ENCODE results near the gene SLC19A1.
"Not testable (repeated sequence)": the region's sequence is repeated elsewhere in the genome, so short reads cannot be mapped to it uniquely, and the experiment has no call there.

Gene SLC19A1

DNA sequence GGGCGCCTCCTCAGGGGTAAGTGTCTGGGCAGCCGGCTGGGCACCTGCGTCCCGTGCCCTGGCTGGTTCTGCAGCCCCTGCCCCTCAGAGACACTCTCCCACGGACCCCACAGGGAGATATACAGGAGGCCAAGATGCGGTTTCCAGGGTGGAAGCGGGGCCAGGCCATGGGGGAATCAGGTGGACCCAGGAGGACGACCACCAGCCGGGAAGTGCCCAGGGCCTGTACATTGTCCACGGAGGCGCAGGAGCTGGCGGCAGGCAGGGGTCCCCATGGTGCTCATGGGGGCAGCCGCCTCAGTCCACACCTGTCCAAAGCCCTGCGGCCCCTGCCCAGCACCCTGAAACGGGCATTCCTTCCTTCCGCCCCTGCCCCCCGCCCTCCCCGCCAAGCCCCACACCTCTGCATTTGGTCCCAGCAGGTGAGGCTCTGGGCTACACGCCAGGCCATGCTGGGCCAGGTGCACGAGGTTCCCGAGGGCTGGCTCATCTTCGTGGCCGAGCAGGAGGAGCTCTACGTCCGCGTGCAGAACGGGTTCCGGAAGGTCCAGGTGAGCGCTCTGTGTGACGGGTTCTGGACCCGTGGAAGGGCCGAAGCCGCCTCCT lies 36.7 kb downstream of the SLC19A1 start:
- no peak for DNase-seq (ENCODE audit: low read depth)

DNA sequence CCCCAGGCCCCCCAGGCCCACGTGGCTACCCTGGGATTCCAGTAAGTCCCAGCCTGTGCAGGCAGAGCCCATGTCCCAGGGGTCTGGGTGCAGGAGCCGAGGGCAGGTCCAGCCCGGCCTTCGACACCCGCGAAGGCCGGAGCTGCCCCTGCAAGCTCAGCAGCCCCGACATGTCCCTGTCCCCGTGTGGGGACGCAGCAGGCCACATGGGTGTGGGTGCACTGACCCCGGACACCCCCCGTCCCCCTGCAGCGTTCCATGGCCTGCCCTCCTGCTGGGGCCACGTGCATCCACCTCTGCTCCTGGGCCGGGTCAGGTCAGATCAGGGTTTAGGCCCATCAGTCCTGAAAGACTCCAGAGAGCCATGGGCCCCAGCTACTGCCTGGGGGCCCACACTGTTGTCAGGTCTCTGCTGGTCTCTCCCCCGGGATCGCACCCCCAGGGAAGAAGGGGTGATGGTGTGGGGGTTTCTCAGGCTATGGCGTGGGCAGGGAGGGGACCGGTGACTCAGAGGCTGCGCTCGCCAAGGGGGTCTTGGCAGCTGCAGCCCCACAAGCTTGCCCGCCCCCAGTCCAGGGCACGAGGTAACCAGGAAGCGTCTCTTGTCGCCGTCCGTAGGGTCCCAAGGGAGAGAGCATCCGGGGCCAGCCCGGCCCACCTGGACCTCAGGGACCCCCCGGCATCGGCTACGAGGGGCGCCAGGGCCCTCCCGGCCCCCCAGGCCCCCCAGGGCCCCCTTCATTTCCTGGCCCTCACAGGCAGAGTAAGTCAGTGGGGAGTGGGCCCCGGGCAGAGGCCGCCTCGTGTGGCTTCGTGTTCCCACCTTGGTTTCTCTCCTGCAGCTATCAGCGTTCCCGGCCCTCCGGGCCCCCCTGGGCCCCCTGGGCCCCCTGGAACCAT lies 37.5 kb downstream of the SLC19A1 start:
- no peak for DNase-seq (ENCODE audit: low read depth)

DNA sequence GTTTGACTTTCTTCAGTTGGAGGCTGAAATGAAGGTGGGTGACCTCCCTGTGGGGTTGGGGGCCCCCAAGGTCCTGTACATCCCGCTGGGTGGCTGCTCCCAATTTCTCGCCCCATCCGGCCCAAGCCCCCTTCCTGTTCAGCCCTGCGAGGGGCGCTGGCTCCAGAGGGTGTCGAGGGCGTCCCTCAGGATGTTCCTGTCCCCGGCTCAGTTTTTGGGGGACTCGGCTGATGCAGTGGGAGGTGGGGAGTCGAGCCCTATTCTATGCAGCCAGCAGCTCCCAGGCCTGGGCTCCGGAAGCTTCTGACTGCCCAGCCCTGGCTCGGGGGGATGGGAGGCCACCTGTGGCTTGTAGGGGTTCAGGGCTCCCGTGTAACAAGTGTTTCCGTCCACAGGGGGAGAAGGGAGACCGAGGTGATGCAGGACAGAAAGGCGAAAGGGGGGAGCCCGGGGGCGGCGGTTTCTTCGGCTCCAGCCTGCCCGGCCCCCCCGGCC lies 38.2 kb downstream of the SLC19A1 start:
- DNase-seq (ENCODE audit: low read depth), result no peak

DNA sequence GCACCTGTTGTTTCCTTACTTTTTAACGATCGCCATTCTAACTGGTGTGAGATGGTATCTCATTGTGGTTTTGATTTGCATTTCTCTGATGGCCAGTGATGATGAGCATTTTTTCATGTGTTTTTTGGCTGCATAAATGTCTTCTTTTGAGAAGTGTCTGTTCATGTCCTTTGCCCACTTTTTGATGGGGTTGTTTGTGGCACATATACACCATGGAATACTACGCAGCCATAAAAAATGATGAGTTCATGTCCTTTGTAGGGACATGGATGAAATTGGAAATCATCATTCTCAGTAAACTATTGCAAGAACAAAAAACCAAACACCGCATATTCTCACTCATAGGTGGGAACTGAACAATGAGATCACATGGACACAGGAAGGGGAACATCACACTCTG lies 39.0 kb downstream of the SLC19A1 start:
- not testable (repeated sequence) for DNase-seq (ENCODE audit: low read depth)

DNA sequence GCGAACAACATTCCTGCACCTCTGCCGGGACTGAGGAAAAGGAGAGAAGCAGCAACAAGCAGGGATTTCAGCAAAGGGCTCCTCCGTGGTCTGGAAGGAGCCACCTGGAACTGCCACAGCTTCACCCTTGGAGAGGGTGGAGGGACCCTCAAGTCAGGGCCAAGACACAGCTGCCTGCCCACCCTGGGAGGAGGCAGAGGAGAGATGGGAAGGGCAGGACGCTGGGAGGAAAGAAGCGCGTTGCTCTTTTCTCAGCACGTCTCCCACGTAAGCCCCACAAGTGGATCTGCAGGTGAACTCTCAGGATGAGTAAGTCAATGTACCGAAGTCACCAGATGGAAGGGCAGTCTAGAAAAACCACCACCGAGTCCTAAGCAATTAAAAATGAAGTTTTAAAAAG lies 39.6 kb downstream of the SLC19A1 start:
- DNase-seq (ENCODE audit: low read depth), result no peak

DNA sequence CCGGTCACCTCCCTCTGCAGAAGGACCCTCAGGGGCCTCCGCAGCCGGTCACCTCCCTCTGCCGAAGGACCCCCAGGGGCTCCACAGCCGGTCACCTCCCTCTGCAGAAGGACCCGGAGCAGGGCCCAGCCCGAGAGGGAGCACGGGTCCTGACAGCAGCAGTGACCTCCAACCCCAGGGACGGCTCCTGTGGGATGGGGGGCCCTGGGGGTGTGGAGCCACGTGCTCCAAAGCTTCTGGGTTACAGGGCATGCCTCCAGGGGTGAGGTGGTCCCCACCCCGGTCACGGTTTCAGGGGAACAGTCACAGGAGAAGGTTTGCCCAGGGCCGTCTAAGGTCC lies 40.3 kb downstream of the SLC19A1 start:
- DNase-seq (ENCODE audit: low read depth), result no peak

DNA sequence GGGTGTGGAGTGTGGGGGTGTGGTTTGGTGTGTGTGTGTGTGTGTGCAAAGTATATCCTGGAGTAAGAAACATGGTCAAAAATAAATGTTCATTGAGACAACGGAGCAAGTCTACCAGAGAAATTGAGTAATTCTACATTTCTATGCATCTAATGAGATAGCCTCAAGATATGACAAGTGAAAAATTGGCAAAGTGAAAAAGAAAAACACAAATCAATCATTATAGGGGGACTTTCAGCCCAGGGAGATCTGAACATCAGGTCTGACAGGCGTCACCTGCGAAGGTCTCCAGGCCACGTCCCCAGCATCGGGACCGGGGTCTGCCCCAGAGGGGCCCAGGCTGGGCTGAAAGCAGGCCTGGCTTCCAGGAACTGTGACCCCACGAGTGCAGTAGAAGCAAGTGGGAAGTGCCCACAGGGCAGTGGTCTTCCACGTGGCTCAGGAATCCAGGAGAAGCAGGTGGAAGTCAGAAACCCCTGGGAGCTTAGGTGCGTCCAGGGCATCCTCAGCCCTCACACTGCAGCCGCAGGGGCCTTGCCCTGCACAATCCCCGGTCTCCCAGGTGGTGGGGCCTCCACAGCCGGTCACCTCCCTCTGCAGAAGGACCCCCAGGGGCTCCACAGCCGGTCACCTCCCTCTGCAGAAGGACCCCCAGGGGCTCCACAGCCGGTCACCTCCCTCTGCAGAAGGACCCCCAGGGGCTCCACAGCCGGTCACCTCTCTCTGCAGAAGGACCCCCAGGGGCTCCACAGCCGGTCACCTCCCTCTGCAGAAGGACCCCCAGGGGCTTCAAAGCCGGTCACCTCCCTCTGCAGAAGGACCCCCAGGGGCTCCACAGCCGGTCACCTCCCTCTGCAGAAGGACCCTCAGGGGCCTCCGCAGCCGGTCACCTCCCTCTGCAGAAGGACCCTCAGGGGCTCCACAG lies 40.9 kb downstream of the SLC19A1 start:
- DNase-seq (ENCODE audit: low read depth), result not testable (repeated sequence)

DNA sequence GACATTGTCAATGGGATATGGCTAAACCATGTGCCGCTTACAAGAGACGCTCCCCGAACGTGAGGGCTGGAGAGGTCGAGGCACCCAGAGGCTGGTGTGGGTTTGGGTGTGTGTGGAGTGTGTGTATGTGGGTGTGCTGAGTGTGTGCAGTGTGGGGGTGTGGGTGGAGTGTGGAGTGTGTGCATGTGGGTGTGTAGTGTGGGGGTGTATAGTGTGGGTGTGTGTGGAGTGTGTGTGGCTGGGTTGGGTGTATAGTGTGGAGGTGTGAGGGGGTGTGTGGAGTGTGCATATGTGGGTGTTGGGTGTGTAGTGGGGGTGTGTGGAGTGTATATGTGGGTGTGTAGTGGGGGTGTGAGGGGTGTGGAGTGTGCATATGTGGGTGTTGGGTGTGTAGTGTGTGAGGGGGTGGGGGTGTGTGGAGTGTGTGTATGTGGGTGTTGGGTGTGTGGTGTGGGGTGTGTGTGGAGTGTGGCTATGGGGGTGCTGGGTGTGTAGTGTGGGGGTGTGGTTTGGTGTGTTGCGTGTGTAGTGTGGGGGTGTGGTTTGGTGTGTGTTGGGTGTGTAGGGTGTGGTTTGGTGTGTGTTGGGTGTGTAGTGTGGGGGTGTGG lies 42.2 kb downstream of the SLC19A1 start:
- DNase-seq (ENCODE audit: low read depth), result no peak

DNA sequence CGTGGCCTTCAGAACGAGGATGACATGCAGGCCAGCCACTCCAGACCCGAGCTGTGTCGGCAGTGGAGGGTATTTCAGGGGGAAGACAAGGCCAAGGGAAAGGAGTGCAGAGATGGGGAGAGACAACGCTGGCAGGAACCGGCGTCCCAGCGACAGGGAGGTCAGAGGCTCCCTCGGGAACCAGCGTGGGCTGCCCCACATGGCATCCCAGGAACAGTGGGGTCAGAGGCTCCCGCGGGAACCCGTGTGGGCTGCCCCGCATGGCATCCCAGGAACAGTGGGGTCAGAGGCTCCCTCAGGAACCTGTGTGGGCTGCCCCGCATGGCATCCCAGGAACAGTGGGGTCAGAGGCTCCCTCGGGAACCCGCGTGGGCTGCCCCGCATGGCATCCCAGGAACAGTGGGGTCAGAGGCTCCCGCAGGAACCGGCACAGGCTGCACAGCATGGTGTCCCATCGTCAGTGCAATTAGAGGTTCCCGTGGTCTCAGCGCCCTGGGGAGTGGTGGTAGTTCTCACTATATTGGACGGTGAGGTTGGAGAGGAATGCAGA lies 43.0 kb downstream of the SLC19A1 start:
- no peak for DNase-seq (ENCODE audit: low read depth)

DNA sequence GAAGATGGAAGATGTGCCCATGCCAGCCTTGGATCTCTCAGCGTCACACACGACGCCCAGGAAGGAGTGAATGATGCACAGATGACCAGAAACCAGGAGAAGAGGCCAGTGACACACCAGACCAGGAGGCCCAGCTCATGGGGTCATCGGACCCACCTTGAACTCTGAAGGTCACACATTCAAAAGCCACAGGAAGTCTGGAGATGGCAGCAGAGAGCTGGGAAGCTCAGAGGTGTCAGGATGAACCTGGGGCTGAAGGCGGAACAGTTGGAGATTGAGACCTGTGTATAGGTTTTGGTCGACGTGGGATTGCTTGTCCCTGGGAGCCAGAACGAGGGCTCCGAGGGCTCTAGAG lies 43.6 kb downstream of the SLC19A1 start:
- no peak for DNase-seq (ENCODE audit: low read depth)

DNA sequence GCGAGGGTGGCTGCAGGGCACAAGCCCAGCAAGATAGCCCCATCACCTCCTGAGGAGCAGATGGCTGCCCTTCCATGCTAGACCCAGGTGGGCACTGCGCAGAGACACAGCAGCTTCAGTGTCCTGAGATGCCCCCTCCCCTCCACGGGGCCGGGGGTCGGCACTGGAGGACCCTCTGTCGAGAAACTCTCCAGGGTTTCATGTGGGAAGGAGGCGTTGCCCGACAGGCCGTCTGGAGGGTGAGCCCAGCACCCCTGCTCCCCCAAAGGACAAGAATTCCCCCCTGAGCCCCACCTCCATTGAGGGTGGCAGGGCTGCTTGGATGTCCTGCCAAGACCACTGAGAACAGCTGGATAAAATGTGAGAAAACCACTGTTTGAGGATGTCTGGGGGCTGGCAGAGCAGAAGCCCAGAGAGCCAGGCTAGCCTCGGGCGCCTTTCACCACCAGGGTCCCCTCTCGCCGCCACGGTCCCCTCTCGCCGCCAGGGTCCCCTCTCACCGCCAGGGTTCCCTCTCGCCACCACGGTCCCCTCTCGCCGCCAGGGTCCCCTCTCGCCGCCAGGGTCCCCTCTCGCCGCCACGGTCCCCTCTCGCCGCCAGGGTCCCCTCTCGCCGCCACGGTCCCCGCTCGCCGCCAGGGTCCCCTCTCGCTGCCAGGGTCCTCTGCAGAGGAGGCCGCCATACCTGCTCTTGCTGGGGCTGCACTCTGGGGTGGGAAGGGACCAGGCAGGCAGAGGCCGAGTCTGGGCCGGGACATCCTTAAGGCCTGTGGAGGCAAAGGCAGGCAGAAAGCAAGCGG lies 44.2 kb downstream of the SLC19A1 start:
- DNase-seq (ENCODE audit: low read depth), result no peak

DNA sequence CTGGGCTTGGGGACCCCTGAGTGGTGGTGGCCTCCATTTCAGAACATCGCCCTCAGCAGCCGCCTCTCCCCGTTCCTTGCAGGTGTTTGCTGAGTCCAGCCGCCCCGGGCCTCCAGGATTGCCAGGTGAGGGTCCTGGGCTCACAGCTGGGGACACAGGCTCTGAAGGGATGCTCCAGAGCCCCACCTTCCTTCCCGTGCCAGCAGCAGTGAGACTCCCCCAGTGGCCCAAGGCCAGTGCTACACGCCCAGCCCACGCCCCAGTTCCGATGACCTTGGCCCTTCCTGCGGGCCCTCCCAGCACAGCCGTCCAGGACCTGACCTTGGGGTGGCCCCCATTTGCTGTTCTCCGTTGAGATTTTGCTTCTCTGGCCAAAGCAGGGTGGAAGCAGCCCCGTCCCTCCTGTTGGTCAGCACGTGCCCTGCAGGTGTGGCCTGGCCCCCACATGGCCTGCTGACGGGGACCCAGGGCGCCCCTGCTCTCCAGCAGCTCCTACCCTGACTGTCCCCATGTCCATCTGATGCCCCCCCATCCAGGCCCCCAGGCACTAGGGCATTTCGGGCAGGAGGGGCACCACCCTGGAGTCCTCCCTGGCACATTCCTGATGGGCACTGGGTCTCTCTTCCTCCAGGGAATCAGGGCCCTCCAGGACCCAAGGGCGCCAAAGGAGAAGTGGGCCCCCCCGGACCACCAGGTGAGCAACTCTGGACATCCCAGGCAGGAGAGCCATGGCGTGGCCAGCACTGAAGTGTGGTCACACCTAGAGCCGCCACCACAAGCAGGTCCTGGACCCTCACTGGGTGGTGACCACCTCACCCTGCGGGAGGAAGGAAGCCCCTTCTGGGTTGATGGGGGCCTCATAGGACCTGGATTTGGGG lies 45.0 kb downstream of the SLC19A1 start:
- DNase-seq (ENCODE audit: low read depth), result no peak

DNA sequence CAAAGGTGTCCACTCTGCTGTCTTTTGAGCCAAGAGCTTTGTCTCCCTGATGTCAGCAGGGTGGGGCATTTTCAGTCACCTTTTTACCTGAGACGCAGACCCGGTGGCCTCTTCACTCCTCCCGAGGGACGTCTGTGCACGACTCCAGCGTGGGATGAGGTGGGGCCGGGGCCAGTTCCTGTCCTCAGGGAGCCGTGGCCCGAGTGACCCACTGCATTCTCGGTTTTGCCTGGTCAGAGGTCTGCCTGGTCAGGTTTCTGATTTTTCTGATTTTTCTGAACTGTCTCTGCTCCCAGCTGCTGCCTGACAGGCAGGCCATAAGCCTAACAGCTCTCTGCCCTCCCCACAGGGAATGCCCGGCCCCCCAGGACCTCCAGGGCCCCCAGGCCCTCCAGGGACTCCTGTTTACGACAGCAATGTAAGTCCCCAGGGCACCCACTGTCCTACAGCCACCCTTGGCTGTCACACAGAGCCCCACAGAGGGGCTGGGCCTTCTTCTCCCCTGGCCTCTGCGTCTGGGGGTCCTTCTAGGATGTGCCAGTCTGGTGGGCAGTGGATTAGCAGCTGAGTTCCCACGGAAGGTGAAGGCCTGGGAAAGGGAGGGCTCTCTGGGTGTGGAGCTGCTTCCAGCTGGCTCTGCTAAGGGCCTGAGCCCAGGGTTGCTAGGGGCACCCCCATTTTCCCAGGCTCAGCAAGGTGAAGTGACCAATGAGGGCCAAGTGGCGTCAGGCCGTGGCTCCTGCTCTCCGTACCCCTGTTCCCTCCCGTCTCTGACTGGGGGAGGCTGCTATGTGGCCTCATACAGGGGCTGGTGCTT lies 45.9 kb downstream of the SLC19A1 start:
- DNase-seq (ENCODE audit: low read depth), result no peak

DNA sequence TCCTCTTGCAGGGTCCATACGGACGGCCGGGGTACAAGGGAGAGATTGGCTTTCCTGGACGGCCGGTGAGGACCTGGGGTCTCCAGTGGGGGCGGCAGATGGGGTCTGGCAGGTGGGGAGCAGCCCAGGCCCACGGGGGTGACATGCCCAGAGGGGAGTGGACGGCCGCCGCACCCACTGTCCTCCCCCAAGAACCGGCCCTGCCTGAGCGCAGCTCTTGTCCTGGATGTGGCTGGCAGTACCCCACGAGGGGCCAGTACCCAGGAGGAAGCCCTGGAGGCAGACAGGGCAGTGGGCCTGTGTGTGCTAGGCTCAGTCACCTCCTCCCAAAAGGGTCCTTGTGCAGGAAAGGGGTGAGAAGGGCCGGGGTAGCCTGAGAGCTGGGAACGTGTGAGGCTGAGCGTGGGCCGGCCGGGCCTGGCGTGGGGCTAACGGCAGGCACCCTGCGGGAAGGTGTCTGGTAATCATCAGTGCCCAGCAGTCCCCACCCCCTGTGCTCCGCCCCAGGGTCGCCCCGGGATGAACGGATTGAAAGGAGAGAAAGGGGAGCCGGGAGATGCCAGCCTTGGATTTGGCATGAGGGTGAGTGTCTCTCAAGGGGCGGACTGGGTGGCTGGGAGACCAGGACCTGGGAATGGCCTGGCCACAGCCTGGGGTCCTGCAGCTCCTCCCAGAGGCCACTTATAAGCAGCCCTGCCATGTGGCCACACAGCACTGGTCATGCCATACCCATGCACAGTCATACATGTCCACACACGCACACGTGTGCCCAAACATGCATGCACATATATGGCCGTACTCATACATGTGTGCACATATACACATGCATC lies 47.2 kb downstream of the SLC19A1 start:
- no peak for DNase-seq (ENCODE audit: low read depth)

DNA sequence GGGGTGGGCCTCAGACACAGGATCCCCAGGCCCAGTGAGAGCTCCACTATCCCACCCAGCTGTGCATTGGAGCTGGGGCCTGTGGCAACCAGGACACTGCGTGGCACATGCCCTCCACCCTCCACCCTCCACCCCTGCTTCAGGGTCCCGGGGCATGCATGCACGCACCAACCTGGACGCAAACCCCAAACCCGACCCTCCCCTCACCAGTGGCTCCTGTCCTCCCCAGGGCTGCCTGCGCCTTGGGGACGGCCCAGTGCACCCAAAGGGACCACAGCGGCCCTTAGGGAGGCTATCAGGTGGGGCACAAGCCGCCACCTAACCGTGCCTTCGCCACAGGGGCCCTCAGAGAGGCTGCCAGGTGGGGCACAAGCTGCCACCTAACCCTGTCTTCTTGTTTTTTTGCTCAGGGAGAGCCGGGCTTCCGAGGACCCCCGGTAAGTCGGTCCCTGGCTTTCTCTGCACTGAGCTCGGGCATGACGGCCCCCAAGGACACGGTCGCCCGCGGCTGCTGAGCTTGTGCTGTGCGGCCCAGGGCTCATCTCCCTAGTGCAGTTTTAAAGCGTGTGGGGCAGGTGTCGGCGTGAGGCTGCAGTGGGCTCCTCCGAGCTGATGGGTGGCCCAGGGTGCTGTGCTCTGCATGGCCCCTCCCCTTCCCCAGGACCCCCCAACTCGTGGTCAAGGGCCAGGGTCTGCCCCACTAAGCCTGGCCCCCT lies 47.9 kb downstream of the SLC19A1 start:
- DNase-seq (ENCODE audit: low read depth), result no peak

DNA sequence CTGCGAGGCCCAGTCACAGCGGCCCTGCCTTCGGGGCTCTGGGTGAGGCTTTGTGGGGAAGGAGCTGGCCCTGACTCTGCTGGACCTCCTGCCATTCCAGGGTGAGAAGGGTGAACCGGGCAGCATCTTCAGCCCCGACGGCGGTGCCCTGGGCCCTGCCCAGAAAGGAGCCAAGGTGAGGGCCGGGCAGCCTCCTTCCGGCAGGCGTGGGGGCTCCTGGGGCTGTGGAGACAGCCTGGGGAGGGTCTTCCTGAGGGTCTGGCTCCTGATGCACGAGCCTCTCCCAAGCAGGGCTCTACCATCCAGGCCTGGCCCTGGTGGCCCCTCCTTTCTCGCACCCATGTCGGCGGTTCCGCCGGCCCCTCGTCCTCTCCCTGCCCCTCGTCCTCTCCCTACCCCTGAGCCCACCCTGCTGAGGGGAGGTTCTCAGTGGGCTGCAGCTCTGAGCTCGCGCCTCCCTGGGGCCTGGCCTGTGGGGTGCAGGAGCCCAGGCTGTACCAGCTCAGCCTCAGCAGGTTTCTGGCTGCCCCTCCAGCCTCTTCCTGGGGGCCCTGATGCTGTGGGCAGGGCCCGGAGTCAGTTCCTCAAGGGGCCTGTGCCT lies 48.7 kb downstream of the SLC19A1 start:
- DNase-seq (ENCODE audit: low read depth), result no peak

DNA sequence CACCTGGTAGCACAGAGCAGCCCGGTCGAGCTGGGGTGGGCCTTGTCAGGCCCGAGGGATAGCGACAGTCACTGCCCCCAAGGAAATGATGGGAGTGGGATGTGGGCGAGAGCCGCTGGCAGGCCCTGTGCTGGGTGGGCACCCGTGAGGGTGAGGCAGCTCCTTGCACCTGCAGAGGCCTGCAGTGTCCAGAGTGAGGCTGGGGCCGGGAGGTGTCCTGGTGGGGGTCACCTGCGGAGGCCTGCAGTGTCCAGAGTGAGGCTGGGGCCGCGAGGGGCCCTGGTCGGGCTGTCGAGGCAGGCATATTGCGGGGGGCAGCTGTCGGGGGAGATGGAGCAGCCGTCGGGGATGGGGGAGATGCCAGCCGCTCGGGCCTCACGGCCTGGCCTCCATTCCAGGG lies 49.5 kb downstream of the SLC19A1 start:
- no peak for DNase-seq (ENCODE audit: low read depth)

Data from HS-5 (cell line).